PC-9 (cell line): ENCODE measurements around the gene DNAJC7.

Source experiments
- CTCF ChIP-seq: fragments of 200-600 bp; sonication (generic); conservative IDR thresholded peaks from 2 replicates; pipeline ENCODE4 v1.6.1; 2017; ENCODE audit warnings: mixed run types, antibody characterized with exemption, mild to moderate bottlenecking, moderate library complexity
- EZH2 ChIP-seq: fragments of 200-600 bp; sonication (generic); IDR thresholded peaks from 2 replicates; pipeline ENCODE4 v1.8.0; 2017; ENCODE audit warnings: antibody characterized with exemption, low read depth

- no peak for TF ChIP-seq CTCF
- no peak for TF ChIP-seq EZH2
These were observed 68.3 kb downstream of the DNAJC7 start for GRCh38 chr17:41948762-41949460.
